K562 (cell line): ENCODE results near the gene PLAAT4. TPM values are rescaled to one million over a fixed set of nuclear protein-coding genes. Genes with fewer than 3 reads are reported as not detected.

Experiments
- E2F3 ChIP-seq: fragments of 250-450 bp; sonication (Bioruptor Pico); IDR thresholded peaks from 2 replicates; pipeline ENCODE4 v1.4.0; 2020; ENCODE audit warnings: mild to moderate bottlenecking
- ETV6 ChIP-seq, 3 experiments: fragments of 150-350 bp in 1 of 3; sonication (generic) in 1 of 3; formaldehyde crosslinking in 1 of 3; IDR thresholded peaks; 2 replicates each; pipeline versions ENCODE4 v1.6.1 to v1.8.0; 2014 to 2022; ENCODE audit warnings: borderline replicate concordance in 2 of 3, low read depth in 2 of 3, antibody characterized with exemption in 1 of 3, low read length in 1 of 3, mild to moderate bottlenecking in 1 of 3, missing genetic modification reagents in 1 of 3
- HLTF ChIP-seq: fragments of 450-650 bp; IDR thresholded peaks from 2 replicates; pipeline ENCODE4 v1.6.1; 2016
- MNT ChIP-seq, 2 experiments: fragments of 450-650 bp; conservative IDR thresholded peaks; 2 replicates each; pipeline ENCODE4 v1.6.1; 2017; ENCODE audit warnings: mild to moderate bottlenecking in 2 of 2, moderate library complexity in 2 of 2
- OTX1 ChIP-seq: fragments of 450-650 bp; formaldehyde crosslinking; IDR thresholded peaks from 2 replicates; pipeline ENCODE4 v1.4.0; 2022; ENCODE audit warnings: mild to moderate bottlenecking
- POLR2B ChIP-seq: fragments of 450-650 bp; IDR thresholded peaks from 2 replicates; pipeline ENCODE4 v1.6.1; 2018; ENCODE audit warnings: low read depth; ENCODE audit not compliant: partially characterized antibody
- POLR3G ChIP-seq: IDR thresholded peaks from 2 replicates; pipeline ENCODE4 v1.6.1; 2011; ENCODE audit not compliant: insufficient read length, insufficient replicate concordance; ENCODE audit errors: extremely low read depth
- RFX7 ChIP-seq: fragments of 250-450 bp; sonication (Bioruptor Pico); IDR thresholded peaks from 2 replicates; pipeline ENCODE4 v1.5.1; 2021; ENCODE audit warnings: mild to moderate bottlenecking
- SNIP1 ChIP-seq: fragments of 450-650 bp; IDR thresholded peaks from 2 replicates; pipeline ENCODE4 v1.7.1; 2017; ENCODE audit warnings: low read depth, mild to moderate bottlenecking
- THRAP3 ChIP-seq: fragments of 450-650 bp; IDR thresholded peaks from 2 replicates; pipeline ENCODE4 v1.6.1; 2016; ENCODE audit warnings: mild to moderate bottlenecking, inconsistent platforms, borderline replicate concordance
- TRIM25 ChIP-seq: fragments of 450-650 bp; IDR thresholded peaks from 2 replicates; pipeline ENCODE4 v1.7.0; 2016; ENCODE audit warnings: borderline replicate concordance
- ZBTB12 ChIP-seq: fragments of 250-450 bp; sonication (Bioruptor Pico); IDR thresholded peaks from 2 replicates; pipeline ENCODE4 v1.4.0; 2020
- ZBTB2 ChIP-seq: fragments of 450-650 bp; IDR thresholded peaks from 2 replicates; pipeline ENCODE4 v1.6.1; 2016; ENCODE audit warnings: antibody characterized with exemption
- polyA plus RNA-seq, 8 experiments: library from polyadenylated mRNA; depleted of rRNA in 4 of 8; stranded (reverse) in 5 of 8; unstranded in 3 of 8; fragments of >200 nt; fragmentation: Nextera tagmentation in 2 of 8; fragmentation: Illumina TruSeq in 1 of 8; extraction: Ambion mirVana in 2 of 8; extraction: Trizol in 1 of 8; gene quantifications; 2 replicates each; pipeline versions ENCODE4 v1.2.1 to v1.2.3, GENCODE V29; 2011 to 2014; ENCODE audit warnings: inconsistent platforms in 1 of 8, missing spikeins in 1 of 8
- total RNA-seq, 7 experiments: library from RNA; depleted of rRNA in 6 of 7; stranded (reverse); fragments of >200 nt in 6 of 7; fragmentation: Illumina TruSeq in 2 of 7; extraction: Trizol in 2 of 7; gene quantifications; 2 replicates each; pipeline versions ENCODE4 v1.2.1 to v1.2.3, GENCODE V29; 2011 to 2021; ENCODE audit warnings: low replicate concordance in 1 of 7
- TF ChIP-seq, protein P1 (sequence below), 2 experiments: fragments of 150-350 bp in 1 of 2; IDR thresholded peaks; 2 replicates each; pipeline ENCODE4 v1.6.1; 2012 to 2016; ENCODE audit warnings: low read depth in 2 of 2, low read length in 2 of 2, mild to moderate bottlenecking in 1 of 2, moderate library complexity in 1 of 2
- TF ChIP-seq, protein P2 (sequence below): IDR thresholded peaks from 2 replicates; pipeline ENCODE4 v1.6.1; 2016; ENCODE audit warnings: missing genetic modification characterization, missing compliant biosample characterization

PLAAT4 gene
- total and polyA plus RNA-seq, 9 of the 15 experiments (the other 6 are each of a cell fraction or from before 2014, with no cell fraction given): 0.54 to 3.0 (median 1.3) TPM; not detected in 1

- TF ChIP-seq ZBTB12 (CRISPR knock-in tag) (no peak), SNIP1 (0 out of 2 replicates have a peak, but pooled peaks have one; percentile 19), ZBTB2 (peak; percentile 85), E2F3 (CRISPR knock-in tag) (no peak), RFX7 (CRISPR knock-in tag) (no peak), HLTF (peak; percentile 54; the same call in 1 of the 2 replicates), ETV6 (IDR thresholded peaks at IDR 0.05; ENCODE audit: borderline replicate concordance in 1 of 2, low read depth in 2 of 2, low read length in 1 of 2) (no peak), ETV6 (CRISPR knock-in tag; IDR thresholded peaks at IDR 0.05; ENCODE audit: borderline replicate concordance) (no peak), POLR3G (no peak), TRIM25 (peak; percentile 47; the same call in 1 of the 2 replicates), OTX1 (CRISPR knock-in tag) (peak; percentile 72; the same call in 1 of the 2 replicates), THRAP3 (peak; percentile 72; the same call in 1 of the 2 replicates), POLR2B (no peak), MNT (conservative IDR thresholded peaks at IDR 0.05) (no peak)
- TF ChIP-seq, protein P1, sequence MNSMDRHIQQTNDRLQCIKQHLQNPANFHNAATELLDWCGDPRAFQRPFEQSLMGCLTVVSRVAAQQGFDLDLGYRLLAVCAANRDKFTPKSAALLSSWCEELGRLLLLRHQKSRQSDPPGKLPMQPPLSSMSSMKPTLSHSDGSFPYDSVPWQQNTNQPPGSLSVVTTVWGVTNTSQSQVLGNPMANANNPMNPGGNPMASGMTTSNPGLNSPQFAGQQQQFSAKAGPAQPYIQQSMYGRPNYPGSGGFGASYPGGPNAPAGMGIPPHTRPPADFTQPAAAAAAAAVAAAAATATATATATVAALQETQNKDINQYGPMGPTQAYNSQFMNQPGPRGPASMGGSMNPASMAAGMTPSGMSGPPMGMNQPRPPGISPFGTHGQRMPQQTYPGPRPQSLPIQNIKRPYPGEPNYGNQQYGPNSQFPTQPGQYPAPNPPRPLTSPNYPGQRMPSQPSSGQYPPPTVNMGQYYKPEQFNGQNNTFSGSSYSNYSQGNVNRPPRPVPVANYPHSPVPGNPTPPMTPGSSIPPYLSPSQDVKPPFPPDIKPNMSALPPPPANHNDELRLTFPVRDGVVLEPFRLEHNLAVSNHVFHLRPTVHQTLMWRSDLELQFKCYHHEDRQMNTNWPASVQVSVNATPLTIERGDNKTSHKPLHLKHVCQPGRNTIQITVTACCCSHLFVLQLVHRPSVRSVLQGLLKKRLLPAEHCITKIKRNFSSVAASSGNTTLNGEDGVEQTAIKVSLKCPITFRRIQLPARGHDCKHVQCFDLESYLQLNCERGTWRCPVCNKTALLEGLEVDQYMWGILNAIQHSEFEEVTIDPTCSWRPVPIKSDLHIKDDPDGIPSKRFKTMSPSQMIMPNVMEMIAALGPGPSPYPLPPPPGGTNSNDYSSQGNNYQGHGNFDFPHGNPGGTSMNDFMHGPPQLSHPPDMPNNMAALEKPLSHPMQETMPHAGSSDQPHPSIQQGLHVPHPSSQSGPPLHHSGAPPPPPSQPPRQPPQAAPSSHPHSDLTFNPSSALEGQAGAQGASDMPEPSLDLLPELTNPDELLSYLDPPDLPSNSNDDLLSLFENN (IDR thresholded peaks at IDR 0.05; ENCODE audit: low read depth in 2 of 2, low read length in 2 of 2): no peak
- TF ChIP-seq, protein P2, sequence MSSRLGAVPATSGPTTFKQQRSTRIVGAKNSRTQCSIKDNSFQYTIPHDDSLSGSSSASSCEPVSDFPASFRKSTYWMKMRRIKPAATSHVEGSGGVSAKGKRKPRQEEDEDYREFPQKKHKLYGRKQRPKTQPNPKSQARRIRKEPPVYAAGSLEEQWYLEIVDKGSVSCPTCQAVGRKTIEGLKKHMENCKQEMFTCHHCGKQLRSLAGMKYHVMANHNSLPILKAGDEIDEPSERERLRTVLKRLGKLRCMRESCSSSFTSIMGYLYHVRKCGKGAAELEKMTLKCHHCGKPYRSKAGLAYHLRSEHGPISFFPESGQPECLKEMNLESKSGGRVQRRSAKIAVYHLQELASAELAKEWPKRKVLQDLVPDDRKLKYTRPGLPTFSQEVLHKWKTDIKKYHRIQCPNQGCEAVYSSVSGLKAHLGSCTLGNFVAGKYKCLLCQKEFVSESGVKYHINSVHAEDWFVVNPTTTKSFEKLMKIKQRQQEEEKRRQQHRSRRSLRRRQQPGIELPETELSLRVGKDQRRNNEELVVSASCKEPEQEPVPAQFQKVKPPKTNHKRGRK (tag): peak; percentile 100
These were observed 35.5 kb downstream of the PLAAT4 start (continued) for GRCh38 chr11:63572026-63572688.
